WTC11 (cell line): ENCODE data around the gene FFAR4. TPM values are rescaled to one million over a fixed set of nuclear protein-coding genes. Genes with fewer than 3 reads are reported as not detected.

Experiments used
- ELF4 ChIP-seq: sonication (generic); formaldehyde crosslinking; IDR thresholded peaks from 2 replicates; pipeline ENCODE4 v1.8.1; 2022; ENCODE audit warnings: low read depth, mild to moderate bottlenecking, moderate library complexity, missing genetic modification reagents
- EMX1 ChIP-seq: fragments of 250-450 bp; sonication (Bioruptor Pico); IDR thresholded peaks from 2 replicates; pipeline ENCODE4 v1.8.0; 2021; ENCODE audit warnings: mild to moderate bottlenecking
- ESRRA ChIP-seq: sonication (generic); formaldehyde crosslinking; IDR thresholded peaks from 2 replicates; pipeline ENCODE4 v1.8.1; 2022; ENCODE audit warnings: mild to moderate bottlenecking, missing genetic modification reagents, borderline replicate concordance
- FOXJ3 ChIP-seq: sonication (generic); formaldehyde crosslinking; IDR thresholded peaks from 2 replicates; pipeline ENCODE4 v1.9.0; 2021; ENCODE audit warnings: missing genetic modification reagents, mild to moderate bottlenecking, borderline replicate concordance
- IRF2 ChIP-seq: sonication (generic); formaldehyde crosslinking; IDR thresholded peaks from 2 replicates; pipeline ENCODE4 v1.8.0; 2022; ENCODE audit warnings: low read depth, missing genetic modification reagents, borderline replicate concordance
- JUN ChIP-seq: sonication (generic); formaldehyde crosslinking; IDR thresholded peaks from 2 replicates; pipeline ENCODE4 v1.8.0; 2023; ENCODE audit warnings: mild to moderate bottlenecking, missing genetic modification reagents
- RORB ChIP-seq: fragments of 250-450 bp; sonication (Bioruptor Pico); IDR thresholded peaks from 2 replicates; pipeline ENCODE4 v1.9.0; 2021; ENCODE audit warnings: mild to moderate bottlenecking
- ZNF219 ChIP-seq: sonication (generic); formaldehyde crosslinking; IDR thresholded peaks from 2 replicates; pipeline ENCODE4 v1.8.0; 2023; ENCODE audit warnings: missing genetic modification reagents, mild to moderate bottlenecking, borderline replicate concordance
- ZNF416 ChIP-seq: fragments of 250-450 bp; sonication (Bioruptor Pico); IDR thresholded peaks from 2 replicates; pipeline ENCODE4 v1.9.0; 2021; ENCODE audit warnings: mild to moderate bottlenecking, inconsistent platforms
- total RNA-seq: library from RNA; stranded (reverse); gene quantifications from 3 replicates; pipeline ENCODE4 v1.2.3, GENCODE V29; 2021
- TF ChIP-seq, protein P1 (sequence below): sonication (generic); formaldehyde crosslinking; IDR thresholded peaks from 2 replicates; pipeline ENCODE4 v1.8.0; 2022; ENCODE audit warnings: mild to moderate bottlenecking, missing genetic modification reagents
- TF ChIP-seq, protein P2 (sequence below): sonication (generic); formaldehyde crosslinking; IDR thresholded peaks from 2 replicates; pipeline ENCODE4 v1.8.1; 2022; ENCODE audit warnings: low read depth, missing genetic modification reagents, borderline replicate concordance
- TF ChIP-seq, protein P3 (sequence below): sonication (generic); formaldehyde crosslinking; IDR thresholded peaks from 2 replicates; pipeline ENCODE4 v1.8.1; 2023; ENCODE audit warnings: mild to moderate bottlenecking, moderate library complexity, missing genetic modification reagents
- TF ChIP-seq, protein P4 (sequence below): sonication (generic); formaldehyde crosslinking; IDR thresholded peaks from 2 replicates; pipeline ENCODE4 v1.8.1; 2023; ENCODE audit warnings: mild to moderate bottlenecking, missing genetic modification reagents
- TF ChIP-seq, protein P5 (sequence below): sonication (generic); formaldehyde crosslinking; IDR thresholded peaks from 2 replicates; pipeline ENCODE4 v1.8.0; 2022; ENCODE audit warnings: mild to moderate bottlenecking, missing genetic modification reagents
- TF ChIP-seq, protein P6 (sequence below): fragments of 200-600 bp; IDR thresholded peaks from 2 replicates; pipeline ENCODE4 v1.8.0; 2022; ENCODE audit warnings: antibody characterized with exemption
- TF ChIP-seq, protein P7 (sequence below): sonication (generic); formaldehyde crosslinking; IDR thresholded peaks from 2 replicates; pipeline ENCODE4 v1.8.0; 2022; ENCODE audit warnings: mild to moderate bottlenecking, missing genetic modification reagents
- TF ChIP-seq, protein P8 (sequence below): fragments of 250-450 bp; sonication (Bioruptor Pico); IDR thresholded peaks from 2 replicates; pipeline ENCODE4 v1.9.0; 2021; ENCODE audit warnings: mild to moderate bottlenecking, borderline replicate concordance
- TF ChIP-seq, protein P9 (sequence below): sonication (generic); formaldehyde crosslinking; conservative IDR thresholded peaks from 2 replicates; pipeline ENCODE4 v1.8.1; 2023; ENCODE audit warnings: mild to moderate bottlenecking, low read depth, missing genetic modification reagents, moderate library complexity

The FFAR4 gene
- total RNA-seq, 1 experiment from 2014 or later: 0.15 TPM

DNA sequence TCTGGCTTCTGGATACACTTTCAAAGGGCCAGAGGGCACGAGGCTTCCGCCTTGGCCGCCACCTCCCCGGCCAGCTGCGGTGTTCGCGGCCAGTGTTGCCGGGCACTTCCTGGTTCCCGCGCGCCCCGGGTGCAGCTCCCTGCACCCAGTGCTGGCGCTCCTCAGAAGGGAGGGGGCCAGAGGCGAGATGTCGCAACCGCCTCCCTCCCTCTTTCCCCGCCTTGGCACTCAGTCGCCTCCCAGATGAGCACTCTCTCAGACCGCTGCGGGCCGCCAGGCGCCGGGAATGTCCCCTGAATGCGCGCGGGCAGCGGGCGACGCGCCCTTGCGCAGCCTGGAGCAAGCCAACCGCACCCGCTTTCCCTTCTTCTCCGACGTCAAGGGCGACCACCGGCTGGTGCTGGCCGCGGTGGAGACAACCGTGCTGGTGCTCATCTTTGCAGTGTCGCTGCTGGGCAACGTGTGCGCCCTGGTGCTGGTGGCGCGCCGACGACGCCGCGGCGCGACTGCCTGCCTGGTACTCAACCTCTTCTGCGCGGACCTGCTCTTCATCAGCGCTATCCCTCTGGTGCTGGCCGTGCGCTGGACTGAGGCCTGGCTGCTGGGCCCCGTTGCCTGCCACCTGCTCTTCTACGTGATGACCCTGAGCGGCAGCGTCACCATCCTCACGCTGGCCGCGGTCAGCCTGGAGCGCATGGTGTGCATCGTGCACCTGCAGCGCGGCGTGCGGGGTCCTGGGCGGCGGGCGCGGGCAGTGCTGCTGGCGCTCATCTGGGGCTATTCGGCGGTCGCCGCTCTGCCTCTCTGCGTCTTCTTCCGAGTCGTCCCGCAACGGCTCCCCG is at the start of gene FFAR4 (continued):
- TF ChIP-seq, protein P1, sequence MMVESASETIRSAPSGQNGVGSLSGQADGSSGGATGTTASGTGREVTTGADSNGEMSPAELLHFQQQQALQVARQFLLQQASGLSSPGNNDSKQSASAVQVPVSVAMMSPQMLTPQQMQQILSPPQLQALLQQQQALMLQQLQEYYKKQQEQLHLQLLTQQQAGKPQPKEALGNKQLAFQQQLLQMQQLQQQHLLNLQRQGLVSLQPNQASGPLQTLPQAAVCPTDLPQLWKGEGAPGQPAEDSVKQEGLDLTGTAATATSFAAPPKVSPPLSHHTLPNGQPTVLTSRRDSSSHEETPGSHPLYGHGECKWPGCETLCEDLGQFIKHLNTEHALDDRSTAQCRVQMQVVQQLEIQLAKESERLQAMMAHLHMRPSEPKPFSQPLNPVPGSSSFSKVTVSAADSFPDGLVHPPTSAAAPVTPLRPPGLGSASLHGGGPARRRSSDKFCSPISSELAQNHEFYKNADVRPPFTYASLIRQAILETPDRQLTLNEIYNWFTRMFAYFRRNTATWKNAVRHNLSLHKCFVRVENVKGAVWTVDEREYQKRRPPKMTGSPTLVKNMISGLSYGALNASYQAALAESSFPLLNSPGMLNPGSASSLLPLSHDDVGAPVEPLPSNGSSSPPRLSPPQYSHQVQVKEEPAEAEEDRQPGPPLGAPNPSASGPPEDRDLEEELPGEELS (CRISPR knock-in tag): no peak
- TF ChIP-seq, protein P2, sequence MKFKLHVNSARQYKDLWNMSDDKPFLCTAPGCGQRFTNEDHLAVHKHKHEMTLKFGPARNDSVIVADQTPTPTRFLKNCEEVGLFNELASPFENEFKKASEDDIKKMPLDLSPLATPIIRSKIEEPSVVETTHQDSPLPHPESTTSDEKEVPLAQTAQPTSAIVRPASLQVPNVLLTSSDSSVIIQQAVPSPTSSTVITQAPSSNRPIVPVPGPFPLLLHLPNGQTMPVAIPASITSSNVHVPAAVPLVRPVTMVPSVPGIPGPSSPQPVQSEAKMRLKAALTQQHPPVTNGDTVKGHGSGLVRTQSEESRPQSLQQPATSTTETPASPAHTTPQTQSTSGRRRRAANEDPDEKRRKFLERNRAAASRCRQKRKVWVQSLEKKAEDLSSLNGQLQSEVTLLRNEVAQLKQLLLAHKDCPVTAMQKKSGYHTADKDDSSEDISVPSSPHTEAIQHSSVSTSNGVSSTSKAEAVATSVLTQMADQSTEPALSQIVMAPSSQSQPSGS (CRISPR knock-in tag): no peak
- TF ChIP-seq RORB (CRISPR knock-in tag): no peak
- TF ChIP-seq, protein P3, sequence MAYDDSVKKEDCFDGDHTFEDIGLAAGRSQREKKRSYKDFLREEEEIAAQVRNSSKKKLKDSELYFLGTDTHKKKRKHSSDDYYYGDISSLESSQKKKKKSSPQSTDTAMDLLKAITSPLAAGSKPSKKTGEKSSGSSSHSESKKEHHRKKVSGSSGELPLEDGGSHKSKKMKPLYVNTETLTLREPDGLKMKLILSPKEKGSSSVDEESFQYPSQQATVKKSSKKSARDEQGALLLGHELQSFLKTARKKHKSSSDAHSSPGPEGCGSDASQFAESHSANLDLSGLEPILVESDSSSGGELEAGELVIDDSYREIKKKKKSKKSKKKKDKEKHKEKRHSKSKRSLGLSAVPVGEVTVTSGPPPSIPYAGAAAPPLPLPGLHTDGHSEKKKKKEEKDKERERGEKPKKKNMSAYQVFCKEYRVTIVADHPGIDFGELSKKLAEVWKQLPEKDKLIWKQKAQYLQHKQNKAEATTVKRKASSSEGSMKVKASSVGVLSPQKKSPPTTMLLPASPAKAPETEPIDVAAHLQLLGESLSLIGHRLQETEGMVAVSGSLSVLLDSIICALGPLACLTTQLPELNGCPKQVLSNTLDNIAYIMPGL (CRISPR knock-in tag): peak; percentile 68
- TF ChIP-seq EMX1 (CRISPR knock-in tag): no peak
- TF ChIP-seq, protein P4, sequence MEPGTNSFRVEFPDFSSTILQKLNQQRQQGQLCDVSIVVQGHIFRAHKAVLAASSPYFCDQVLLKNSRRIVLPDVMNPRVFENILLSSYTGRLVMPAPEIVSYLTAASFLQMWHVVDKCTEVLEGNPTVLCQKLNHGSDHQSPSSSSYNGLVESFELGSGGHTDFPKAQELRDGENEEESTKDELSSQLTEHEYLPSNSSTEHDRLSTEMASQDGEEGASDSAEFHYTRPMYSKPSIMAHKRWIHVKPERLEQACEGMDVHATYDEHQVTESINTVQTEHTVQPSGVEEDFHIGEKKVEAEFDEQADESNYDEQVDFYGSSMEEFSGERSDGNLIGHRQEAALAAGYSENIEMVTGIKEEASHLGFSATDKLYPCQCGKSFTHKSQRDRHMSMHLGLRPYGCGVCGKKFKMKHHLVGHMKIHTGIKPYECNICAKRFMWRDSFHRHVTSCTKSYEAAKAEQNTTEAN (CRISPR knock-in tag): peak; percentile 48; the same call in 1 of the 2 replicates
- TF ChIP-seq FOXJ3: no peak
- TF ChIP-seq, protein P5, sequence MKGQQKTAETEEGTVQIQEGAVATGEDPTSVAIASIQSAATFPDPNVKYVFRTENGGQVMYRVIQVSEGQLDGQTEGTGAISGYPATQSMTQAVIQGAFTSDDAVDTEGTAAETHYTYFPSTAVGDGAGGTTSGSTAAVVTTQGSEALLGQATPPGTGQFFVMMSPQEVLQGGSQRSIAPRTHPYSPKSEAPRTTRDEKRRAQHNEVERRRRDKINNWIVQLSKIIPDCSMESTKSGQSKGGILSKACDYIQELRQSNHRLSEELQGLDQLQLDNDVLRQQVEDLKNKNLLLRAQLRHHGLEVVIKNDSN (CRISPR knock-in tag): peak; percentile 42; the same call in 1 of the 2 replicates
- TF ChIP-seq, protein P6, sequence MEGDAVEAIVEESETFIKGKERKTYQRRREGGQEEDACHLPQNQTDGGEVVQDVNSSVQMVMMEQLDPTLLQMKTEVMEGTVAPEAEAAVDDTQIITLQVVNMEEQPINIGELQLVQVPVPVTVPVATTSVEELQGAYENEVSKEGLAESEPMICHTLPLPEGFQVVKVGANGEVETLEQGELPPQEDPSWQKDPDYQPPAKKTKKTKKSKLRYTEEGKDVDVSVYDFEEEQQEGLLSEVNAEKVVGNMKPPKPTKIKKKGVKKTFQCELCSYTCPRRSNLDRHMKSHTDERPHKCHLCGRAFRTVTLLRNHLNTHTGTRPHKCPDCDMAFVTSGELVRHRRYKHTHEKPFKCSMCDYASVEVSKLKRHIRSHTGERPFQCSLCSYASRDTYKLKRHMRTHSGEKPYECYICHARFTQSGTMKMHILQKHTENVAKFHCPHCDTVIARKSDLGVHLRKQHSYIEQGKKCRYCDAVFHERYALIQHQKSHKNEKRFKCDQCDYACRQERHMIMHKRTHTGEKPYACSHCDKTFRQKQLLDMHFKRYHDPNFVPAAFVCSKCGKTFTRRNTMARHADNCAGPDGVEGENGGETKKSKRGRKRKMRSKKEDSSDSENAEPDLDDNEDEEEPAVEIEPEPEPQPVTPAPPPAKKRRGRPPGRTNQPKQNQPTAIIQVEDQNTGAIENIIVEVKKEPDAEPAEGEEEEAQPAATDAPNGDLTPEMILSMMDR: no peak
- TF ChIP-seq ZNF416 (CRISPR knock-in tag): no peak
- TF ChIP-seq, protein P7, sequence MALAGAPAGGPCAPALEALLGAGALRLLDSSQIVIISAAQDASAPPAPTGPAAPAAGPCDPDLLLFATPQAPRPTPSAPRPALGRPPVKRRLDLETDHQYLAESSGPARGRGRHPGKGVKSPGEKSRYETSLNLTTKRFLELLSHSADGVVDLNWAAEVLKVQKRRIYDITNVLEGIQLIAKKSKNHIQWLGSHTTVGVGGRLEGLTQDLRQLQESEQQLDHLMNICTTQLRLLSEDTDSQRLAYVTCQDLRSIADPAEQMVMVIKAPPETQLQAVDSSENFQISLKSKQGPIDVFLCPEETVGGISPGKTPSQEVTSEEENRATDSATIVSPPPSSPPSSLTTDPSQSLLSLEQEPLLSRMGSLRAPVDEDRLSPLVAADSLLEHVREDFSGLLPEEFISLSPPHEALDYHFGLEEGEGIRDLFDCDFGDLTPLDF: no peak; the same call in 1 of the 2 replicates
- no peak; the same call in 1 of the 2 replicates for TF ChIP-seq ESRRA (CRISPR knock-in tag)
- peak; percentile 48; the same call in 1 of the 2 replicates for TF ChIP-seq ZNF219 (CRISPR knock-in tag)
- no peak for TF ChIP-seq IRF2 (CRISPR knock-in tag)
- TF ChIP-seq ELF4 (CRISPR knock-in tag): no peak
- TF ChIP-seq, protein P8, sequence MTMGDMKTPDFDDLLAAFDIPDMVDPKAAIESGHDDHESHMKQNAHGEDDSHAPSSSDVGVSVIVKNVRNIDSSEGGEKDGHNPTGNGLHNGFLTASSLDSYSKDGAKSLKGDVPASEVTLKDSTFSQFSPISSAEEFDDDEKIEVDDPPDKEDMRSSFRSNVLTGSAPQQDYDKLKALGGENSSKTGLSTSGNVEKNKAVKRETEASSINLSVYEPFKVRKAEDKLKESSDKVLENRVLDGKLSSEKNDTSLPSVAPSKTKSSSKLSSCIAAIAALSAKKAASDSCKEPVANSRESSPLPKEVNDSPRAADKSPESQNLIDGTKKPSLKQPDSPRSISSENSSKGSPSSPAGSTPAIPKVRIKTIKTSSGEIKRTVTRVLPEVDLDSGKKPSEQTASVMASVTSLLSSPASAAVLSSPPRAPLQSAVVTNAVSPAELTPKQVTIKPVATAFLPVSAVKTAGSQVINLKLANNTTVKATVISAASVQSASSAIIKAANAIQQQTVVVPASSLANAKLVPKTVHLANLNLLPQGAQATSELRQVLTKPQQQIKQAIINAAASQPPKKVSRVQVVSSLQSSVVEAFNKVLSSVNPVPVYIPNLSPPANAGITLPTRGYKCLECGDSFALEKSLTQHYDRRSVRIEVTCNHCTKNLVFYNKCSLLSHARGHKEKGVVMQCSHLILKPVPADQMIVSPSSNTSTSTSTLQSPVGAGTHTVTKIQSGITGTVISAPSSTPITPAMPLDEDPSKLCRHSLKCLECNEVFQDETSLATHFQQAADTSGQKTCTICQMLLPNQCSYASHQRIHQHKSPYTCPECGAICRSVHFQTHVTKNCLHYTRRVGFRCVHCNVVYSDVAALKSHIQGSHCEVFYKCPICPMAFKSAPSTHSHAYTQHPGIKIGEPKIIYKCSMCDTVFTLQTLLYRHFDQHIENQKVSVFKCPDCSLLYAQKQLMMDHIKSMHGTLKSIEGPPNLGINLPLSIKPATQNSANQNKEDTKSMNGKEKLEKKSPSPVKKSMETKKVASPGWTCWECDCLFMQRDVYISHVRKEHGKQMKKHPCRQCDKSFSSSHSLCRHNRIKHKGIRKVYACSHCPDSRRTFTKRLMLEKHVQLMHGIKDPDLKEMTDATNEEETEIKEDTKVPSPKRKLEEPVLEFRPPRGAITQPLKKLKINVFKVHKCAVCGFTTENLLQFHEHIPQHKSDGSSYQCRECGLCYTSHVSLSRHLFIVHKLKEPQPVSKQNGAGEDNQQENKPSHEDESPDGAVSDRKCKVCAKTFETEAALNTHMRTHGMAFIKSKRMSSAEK (CRISPR knock-in tag): no peak
- no peak for TF ChIP-seq JUN (CRISPR knock-in tag)
- TF ChIP-seq, protein P9, sequence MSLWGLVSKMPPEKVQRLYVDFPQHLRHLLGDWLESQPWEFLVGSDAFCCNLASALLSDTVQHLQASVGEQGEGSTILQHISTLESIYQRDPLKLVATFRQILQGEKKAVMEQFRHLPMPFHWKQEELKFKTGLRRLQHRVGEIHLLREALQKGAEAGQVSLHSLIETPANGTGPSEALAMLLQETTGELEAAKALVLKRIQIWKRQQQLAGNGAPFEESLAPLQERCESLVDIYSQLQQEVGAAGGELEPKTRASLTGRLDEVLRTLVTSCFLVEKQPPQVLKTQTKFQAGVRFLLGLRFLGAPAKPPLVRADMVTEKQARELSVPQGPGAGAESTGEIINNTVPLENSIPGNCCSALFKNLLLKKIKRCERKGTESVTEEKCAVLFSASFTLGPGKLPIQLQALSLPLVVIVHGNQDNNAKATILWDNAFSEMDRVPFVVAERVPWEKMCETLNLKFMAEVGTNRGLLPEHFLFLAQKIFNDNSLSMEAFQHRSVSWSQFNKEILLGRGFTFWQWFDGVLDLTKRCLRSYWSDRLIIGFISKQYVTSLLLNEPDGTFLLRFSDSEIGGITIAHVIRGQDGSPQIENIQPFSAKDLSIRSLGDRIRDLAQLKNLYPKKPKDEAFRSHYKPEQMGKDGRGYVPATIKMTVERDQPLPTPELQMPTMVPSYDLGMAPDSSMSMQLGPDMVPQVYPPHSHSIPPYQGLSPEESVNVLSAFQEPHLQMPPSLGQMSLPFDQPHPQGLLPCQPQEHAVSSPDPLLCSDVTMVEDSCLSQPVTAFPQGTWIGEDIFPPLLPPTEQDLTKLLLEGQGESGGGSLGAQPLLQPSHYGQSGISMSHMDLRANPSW (CRISPR knock-in tag): no peak
